ENCODE measurements around the gene ZNF189.
A peak's percentile ranks its signal among the peaks of the same experiment; 100 is the strongest.

ZNF189 gene

DNA sequence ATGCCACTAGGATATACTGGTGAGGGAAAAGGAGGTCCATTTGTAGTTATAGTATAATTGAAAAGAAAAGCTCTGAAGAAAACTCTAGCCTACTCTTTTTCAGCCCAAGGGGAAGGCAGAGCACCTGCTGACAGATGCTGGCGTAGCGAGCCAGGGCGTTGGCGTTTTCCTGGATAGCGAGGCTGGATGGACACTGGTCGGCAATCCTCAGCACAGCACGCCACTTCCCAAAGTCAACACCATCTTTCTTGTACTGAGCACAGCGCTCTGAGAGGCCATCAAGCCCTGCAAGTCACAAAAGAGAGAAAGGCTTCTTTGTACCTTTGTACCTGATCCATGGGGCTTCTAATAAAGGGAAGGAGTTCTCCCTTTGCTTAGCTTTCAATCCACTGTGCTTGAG lies 28.7 kb downstream of the ZNF189 start:
- no peak for DNase-seq

DNA sequence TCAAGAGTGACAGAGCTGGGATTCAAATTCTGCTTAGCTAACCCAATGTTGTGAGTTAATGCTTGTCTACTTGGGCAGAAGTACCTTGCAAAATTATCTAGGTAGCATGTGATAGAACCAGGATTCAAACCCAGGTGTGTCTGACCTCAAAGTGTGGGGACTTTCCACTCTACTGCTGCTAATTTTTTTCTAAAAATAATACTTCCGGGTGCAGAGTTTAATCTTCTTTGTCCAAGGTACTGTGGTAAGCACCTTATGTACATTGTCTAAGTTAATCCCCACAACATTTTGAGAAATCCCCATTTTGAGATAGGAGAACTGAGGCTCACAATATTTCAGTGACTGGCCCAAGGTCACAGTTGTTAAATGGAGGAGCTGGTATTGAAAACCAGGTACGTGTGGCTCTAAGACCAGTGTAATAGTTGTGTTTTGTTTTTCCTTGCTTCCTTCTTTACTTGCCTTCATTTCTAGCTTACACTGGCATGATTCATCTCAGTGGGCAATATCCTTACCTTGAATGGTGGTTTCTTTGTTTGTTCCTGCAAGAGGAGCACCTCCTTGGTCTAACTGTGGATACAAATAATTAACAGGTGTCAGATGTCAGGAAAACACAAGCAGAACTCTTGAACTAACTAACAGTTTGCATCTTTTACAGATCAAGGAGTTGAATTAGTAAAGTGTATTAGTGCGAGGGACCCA lies 29.5 kb downstream of the ZNF189 start:
- no peak for DNase-seq

DNA sequence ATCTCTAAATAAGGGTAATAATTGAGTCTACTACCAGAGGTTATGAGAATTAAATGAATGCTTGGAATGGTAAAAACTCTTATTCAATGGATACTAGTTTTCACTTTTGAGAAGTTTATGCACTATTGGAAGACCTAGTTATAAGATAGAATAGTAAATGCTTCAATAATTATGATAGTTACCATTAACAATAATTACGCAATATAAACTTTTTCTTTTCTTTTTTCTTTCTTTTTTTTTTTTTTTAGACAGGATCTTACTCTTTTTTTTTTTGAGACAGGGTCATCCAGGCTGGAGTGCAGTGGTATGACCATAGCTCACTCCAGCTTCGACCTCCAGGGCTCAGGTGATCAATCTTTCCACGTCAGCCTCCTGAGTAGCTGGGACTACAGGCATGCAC lies 30.3 kb downstream of the ZNF189 start:
- DNase-seq = no peak

DNA sequence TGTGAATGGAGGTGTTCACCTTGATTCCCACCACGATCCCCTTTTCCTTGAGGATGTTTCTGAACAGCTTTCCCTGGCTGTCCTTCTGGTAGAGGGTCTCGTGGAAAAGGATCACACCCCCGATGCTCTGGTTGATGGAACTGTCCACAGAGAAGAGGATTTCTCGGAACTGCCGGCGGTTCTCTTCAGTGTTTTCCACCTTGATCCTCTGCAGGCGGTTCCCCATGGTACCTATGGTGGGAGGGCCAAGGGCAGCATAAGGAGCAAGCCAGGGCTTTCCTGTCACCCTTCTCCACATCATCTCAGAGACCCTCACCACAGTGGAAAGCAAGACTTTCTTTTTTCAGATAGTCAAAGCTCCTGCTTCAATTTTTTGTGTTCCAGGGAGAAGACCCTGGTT lies 31.1 kb downstream of the ZNF189 start:
- no peak for DNase-seq

DNA sequence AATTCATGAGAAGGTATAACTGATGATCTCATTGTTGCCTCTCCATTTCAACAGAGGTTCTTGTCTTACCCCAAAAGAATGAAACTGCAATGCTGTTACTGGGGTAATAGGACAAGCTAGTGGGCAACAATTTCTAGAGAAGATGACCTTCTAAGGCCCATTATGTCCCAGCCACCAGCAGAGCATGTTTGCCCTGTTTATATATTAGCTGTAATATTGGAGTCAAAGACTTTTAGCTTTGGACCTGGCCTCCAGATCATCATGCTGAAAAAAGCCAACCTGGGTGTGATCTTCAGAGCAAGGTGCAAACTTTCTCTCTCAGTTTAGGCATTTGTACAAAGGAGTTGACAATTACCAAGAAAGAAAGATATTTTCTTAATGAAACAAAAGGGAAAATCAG lies 33.5 kb downstream of the ZNF189 start:
- DNase-seq = no peak

DNA sequence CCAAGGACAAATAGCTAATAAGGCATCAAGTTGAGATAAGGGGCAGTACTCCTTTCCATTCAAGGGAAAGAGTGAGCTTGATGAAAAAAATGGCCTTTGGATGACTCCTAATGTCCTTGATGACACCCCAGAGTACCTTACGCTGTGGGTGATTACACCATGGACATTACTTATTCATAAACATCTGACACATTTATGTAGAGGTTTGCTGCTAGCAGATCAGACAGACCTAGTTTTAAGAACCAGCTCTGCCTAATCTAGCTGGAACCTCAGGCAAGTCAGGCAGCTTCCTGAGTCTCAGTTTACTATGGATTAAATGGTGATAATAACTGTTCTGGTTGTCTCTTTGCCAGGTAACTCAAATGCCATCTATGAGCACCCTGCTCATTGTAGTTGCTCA lies 34.1 kb downstream of the ZNF189 start:
- no peak for DNase-seq

DNA sequence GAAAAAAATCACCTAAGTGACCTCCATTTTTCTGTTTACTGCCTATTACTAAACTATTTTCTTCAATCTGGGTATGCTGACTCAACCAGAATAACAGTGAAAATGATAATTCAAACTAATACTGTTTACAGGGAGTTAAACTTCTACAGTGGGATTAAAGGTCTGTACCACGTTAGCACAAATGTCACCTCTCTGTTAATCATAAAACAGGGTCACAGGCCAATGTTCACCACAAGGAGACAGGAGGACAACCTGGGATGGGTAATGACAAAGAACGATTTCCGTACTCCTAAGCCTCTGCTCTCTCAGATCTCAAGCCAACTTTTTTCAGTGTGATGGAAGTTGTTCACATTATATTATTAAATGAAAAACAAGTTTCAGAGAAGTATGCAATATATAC lies 34.6 kb downstream of the ZNF189 start:
- no peak for DNase-seq

DNA sequence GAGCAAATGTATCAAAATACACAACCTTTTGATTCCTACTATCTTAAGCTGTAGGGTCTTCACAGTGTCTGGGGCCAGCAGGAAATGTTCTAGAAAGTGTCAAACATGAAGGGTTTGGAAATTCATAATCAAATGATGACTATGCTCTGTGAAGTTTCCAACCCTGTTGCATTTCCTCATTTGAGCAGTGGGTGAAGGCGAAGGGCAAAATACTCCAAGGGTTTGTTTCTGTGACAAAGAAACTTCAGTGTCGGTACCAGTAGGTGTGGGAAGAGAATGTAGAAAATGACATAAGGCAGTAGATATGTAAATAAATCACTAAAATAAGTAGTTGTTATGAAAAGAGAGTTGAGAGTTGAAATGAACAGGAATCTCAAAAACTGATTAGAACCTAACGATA lies 36.3 kb downstream of the ZNF189 start:
- no peak for DNase-seq

DNA sequence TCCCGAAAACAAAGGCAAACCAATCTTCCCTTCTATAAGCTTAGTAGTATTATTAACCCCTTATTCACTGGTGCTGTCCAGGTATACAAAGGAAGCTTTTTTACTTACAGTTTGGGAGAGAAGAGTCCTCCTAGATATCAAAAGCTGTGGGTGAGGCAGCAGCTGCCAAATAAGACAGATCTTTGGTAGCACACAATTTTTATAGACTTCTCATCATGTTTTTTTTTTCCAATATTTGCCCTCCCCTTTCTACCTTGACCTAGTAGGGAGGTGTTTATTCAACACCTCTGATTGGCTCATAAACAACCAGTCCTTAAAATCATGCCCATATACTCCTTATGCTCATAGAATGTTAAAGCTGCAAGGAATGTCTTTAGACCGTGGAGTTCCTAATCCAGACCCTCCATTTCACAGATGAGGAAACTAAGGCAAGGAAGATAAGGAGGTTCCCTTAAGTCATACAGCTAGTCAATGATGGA lies 37.0 kb downstream of the ZNF189 start, which contains the start of gene ALDOB:
ALDOB (minus strand) TSS at position 174 of the 479 bp plus-strand sequence. CDS start 4,887 bp downstream, outside the sequence.
- DNase-seq = no peak

DNA sequence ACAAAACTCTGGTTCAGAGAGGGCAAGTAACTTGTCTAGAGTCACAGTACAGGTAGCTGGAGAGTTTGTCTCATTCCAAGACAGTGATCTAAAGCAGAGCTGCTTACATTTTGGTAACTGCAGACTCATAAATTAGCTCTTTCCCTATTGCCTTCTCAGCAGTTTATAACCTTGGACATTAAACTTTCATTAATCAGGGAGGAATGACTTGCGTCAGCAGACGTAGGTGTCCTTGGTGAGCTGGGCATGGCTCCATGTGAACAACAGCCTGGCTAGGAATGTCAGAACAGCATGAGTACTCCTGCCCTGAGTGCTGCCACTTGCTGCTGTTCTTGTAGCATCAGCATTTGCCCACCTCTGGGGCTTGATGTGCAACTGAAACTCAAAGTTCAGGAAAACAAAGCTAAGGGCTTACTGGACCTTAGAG lies 39.2 kb downstream of the ZNF189 start:
- DNase-seq = no peak

DNA sequence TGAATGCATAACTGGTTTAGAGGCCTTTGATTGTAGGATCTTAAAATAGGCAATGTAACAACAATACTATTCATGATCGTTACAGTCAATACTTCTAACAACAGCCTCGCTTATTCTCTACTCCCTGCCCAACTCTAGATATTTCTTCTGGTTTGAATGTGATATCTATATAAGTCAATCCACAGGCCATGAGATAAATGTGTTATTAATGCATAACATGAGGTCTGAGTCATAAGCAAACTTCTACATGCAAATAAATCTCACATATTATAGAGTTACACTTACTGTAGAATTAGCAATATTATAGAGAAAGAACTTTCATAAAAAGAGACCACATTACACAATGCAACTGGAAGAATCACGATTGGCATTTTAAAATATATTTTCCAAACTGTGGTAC lies 39.9 kb downstream of the ZNF189 start:
- DNase-seq = no peak

DNA sequence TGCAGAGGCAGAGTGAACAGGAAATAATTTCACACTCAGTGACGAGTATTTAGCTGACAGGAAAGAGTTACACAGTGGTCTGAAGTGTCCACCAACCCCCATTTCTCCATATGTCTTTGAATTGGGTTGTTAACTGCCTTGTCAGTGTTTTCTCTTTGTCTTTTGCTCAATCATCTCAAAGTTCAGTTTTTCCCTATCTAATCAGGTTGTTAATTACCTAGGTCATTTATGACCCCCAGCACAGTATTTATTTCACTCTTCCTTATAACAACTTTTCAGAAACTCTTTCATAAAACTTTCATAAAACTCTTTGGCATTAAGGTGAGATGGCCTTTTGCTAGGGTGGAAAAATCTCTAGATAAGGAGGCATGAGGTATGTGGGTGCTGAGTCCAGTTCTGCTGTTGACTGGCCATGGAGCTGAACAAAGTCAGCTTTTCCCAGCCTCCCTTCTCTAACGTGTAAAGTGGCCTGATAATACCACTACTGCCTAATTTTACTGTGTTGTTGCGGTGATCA lies 42.1 kb downstream of the ZNF189 start:
- no peak for DNase-seq

DNA sequence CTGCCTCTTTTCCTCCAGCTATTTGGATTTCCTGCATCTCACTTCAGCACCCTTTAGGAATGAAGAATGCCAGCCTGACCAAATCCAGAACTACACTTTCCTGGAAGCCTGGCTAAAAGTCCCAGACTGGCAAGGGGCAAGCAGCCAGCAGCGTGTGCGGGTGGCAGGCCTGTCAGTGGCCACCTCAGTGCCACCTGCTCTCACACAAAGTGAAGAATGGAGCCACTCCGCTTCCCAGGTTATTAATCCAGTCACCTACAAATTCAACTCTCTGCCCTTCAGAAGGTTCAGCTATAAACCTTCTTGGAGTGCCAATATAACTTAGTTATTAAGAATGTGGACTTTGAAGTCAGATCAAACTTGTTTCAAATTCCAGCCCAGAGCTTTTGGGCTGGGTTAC lies 43.7 kb downstream of the ZNF189 start:
- DNase-seq = no peak

DNA sequence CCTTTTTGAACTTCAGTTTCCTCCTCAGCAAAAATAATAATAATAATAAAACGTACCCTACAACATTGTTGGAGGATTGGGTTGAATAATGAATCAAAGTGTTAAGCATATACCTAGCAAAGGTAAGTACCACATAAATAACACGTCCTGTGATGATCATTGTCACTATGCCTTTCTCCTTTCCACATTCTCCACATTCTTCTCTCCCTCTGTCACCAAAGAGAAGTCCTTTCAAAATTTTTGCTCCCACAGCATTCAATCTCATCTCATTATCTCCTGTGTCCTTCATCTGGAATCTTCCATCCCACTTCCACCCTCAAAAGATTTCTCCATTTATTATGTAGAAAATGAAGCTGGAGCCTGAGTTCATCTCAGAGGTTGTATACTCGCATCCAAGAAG lies 44.1 kb downstream of the ZNF189 start:
- no peak for DNase-seq

DNA sequence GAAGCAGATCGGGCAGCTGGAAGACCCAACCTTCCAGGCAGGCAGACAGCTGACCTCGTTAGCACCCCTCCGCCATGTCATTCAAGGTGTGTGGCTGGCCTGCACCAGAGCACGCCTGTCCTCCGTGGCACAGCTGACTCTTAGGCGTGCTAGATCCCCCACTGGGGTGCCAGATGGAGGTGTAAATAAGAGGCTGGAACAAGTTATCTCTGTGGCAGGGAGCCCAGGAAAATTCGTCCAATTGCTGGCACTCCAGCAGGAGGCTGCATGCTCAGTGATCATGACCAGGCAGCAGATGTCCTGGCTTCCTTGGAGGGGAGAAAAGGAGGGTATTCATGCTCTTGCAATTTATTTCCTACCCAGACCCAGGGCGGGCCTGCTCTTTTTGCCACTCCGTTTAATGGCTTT lies 44.7 kb downstream of the ZNF189 start:
- no peak for DNase-seq

DNA sequence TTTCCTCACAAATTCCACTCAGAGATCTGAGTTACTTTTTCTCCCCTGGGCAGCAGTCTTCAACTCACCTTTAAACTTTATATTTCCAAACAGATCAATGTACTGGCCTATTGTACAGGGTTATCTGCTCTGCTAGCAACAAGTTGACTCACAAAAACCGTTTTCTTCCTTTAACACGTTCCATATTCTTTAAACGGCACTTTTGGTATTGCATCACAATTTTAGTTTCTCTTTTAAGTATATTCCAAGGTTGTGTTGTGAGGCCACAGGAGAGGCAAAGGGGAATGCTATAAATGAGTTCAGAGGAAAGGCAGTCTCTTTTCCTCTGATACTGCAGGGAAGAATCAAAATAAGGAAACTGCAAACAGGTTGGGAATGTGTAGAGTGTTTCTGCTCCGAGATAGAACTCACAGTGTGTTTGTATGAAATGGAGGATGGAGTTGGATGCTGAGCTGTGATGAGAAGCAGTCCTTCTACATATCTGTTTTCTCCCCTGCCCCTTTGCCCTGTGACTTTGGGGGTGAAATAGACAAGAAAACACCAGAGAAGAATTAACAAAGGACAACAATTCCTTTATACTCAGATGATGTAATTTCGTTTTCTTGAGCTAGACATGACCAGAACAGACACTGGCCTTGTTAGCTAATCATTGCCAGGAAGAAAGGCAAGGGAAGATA lies 46.8 kb downstream of the ZNF189 start:
- no peak for DNase-seq

DNA sequence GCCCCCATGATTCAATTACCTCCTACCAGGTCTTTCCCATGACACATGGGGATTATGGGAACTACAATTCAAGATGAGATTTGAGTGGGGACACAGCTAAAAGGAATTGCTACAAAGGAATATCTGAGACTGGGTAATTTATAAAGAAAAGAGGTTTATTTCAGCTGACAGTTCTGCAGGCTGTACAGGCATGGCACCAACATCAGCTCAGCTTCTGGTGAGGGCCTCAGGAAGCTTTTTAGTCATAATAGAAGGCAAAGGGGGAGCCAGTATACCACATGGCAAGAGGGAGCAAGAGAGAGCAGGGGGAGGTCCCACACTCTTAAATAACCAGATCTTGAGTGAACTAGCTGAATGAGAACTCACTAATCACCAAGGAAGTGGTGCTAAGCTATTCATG lies 48.1 kb downstream of the ZNF189 start:
- no peak for DNase-seq

DNA sequence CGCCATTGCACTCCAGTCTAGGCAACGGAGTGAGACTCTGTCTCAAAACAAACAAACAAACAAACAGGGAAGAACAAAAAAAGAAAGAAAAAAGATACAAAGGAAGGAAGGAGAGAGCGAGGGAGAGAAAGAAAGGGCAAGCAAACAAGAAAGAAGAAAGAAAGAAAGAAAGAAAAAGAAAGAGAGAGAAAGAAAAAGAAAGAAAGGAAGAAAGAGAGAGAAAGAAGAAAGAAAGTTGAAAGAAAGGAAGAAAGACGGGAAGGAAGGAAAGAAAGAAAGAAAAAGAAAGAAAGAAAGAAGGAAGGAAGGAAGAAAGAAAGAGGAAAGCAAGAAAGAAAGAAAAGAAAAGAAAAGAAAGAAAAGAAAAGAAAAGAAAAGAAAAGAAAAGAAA lies 50.0 kb downstream of the ZNF189 start:
- no peak for DNase-seq

DNA sequence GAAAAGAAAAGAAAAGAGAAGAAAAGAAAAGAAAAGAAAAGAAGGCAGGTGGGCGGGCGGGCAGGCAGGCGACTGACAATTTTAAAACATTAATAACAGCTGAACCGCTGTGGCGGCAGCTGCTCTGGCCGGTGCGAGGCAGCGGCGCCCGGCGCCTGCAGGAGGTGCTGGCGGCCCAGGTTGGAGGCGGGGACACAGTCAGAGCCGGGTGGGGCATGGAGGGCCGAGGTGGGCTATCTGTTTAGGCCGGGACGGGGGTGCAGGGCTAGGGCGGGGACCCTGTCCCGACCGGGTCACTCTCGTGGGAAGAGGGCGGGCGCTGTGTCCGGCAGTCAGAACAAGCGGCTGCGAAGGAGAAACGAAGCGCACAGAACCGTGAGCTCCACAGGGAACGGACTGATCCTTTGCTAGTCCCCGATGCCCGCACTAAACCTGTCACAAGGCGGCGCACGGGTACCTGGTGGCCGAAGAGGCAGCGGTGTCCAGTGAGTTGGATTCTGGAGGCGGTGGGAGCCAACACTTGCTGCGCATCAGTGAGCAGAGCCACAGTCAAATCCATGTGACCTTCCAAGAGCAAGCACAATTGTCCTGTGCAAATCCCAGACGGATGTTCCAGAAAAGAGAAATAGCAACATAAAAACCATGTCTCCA lies 50.5 kb downstream of the ZNF189 start:
- peak; percentile 24 for DNase-seq

DNA sequence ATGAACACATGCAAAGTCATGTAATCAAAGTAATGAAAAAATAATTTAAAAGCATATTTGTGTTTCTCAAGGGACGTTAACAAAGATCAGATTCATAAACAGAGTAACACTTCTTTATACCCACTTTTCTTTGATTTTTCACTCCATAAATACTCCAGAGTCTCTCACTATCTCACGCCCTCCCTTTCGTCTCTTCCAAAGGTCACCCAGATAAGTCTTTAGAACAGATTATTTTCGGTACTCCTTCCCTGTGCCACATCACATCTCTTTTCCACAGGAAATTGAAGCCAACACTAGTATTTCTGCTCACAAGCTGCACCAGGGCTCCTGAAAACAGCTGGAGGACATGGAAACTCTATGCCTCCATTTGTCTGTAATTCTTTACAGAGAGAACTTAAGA lies 52.3 kb downstream of the ZNF189 start:
- DNase-seq = no peak

DNA sequence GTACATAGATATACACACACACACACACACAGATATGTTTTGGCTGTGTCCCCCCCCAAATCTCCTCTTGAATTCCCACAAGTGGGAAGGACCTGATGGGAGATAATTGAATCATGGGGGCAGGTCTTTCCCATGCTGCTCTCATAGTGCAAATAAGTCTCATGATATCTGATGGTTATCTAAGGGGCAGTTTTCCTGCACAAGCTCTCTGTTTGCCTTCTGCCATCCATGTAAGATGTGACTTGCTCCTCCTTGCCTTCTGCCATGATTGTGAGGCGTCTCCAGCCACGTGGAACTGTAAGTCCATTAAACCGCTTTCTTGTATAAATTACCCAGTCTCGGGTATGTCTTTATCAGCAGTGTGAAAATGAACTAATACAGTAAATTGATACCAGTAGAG lies 52.8 kb downstream of the ZNF189 start:
- DNase-seq = no peak

DNA sequence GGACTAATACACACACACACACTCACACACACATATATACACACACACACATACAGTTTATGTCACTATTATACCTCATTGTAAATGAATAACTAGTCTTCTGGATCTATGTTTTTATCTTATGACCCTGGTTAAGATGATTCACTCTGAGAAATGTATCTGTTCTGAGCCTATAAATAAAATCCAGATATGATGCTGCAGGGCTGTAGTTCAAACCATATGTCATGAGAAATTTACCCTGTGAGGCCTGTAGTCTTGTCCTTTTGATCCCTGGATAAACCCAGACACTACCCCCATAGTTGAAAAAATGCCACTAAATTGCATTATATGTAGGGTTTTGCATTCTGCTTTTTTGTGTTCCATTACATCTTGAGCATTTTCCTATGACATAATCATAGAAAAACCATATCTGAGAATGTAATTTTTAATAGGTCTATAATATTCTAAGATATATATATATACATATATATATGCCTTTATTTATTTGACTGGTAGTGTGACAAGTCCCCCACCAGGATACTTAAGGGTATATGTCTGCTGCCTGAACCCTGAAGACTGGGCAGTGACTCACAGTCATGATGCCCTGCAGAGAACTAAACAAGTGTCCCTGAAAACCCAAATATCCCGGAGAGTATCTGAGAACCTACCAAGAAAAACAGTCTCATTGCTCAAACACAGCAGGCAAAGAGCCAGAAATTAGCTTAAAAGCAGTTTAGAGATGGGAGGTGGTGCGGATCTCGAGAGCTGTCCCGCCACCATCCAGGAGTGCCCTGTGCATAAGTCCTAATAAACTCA lies 55.3 kb downstream of the ZNF189 start:
- DNase-seq = no peak

DNA sequence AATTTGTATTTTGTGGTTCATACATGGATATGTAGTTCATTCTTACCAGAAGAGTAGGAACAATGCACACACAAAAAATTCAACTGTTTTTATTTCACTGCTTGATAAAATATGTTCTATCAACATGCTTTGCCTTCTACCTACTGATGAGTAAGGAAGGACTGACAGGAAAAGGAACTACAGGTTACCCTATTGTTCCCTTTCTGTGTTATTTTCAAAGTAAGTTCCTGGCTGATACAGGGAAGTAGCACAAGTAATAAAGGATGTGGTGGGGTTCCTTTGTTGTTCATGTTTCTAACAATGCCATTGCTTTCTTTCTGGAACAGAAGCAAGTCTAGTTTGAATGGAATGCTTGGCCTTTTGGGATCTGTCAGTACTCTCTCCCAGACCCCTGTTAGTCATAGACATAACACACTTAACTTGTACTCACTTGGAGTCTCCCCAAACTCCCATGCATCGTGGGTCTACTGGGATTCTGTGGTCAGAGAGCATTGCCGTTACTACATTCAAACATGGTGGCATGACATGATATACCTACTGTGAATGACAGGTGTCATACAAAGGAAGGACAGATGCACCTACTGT lies 57.1 kb downstream of the ZNF189 start:
- DNase-seq = no peak

All from CD4-positive, alpha-beta T cell treated with Interferon gamma for 1 hour (primary cell).